Measurements from ENCODE around the gene D2HGDH.
"Not testable (repeated sequence)": the region's sequence is repeated elsewhere in the genome, so short reads cannot be mapped to it uniquely, and the experiment has no call there.

Gene D2HGDH

DNA sequence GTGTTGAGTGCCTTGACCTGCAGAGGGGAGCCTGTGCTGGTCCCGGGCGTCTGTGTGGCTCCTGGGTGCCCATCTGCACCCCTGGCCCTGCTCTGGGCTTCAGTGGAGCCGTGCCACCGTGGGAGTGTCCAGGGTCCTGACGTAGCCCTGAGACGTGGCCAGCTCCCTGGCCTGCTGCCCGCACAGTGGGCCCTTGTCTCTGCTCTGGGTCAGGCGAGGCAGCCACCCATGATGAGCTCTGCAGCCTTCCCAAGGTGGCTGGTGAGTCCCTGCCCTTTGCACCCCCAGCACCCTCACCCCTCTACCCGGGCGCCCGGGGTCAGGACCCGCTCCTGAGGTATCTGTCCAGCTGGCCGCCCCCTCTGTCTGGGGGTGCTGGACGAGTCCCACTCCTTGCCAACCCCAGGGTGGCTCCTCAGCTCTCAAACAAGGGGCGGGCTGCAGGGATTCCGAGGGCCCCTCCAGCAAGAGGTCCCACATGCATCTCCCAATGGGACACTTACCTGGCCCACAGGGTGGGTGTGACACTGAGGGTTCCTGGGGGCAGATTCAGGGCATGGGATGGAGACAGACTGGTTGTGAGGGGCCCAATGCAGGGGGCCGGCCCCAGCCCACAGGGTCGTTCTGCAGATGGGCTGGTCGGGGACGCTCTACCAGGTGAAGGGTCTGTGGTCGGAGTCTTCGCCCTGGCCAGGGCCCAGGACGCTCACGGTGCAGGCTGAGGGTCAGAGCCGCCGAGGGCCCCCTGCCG, 76.9 kb downstream of the D2HGDH start:
- no peak for DNase-seq

GRCh38 chr2:241811952-241812729, 77.7 kb downstream of the D2HGDH start:
- DNase-seq: no peak

DNA sequence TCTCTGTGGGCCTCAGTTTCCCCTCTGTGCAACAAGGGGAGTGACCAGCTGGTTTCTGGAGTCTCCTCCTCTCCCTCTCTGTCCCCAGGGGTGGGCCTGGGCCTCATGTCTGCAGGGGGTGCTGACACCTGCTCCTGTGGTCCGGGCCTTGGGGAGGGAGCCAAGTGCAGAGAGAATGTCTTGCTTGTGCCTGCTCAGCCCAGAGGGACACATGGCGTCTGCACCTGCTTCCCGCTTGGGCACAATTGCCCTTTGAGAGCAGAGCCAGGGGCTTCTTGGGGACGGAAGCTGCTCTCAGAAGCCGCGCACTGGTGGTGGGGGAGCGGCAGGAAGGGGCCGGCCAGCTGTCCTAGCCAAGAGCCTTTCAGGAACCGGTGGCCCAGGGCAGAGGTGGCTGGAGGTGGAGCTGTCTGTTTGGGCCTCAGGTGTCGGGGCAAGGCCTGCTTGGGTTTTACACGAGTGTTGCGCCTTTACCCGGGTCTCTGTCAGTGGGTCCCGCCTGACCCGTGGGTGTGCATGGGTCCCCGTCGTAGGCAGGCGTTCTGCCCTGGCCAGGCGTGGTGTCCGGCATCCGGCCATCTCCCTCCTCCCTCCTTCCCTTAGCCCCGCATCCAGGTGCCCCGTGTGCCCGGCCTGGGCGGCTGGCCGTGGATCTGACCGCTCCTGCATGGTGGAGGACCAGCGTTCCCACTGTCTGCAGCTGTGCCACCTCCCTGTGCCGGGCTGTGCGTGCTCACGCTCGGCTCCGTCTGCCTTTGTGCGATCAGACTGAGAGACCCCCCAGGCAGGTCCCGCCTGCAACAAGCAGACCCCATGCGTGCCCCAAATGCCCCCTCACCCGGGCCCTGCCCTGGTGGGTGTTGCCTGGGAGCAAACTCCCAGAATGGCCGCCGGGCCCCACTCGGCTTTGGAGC, 78.6 kb downstream of the D2HGDH start:
- DNase-seq: no peak

- DNase-seq: no peak
Measured at GRCh38 chr2:241813644-241814392, 79.4 kb downstream of the D2HGDH start.

DNA sequence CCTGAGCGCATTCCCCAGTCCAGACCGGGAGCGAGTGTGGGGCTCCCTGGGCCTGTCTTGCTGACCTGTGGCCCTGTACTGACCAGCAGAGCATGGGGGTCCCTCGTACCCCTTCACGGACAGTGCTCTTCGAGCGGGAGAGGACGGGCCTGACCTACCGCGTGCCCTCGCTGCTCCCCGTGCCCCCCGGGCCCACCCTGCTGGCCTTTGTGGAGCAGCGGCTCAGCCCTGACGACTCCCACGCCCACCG, 79.9 kb downstream of the D2HGDH start:
- no peak for DNase-seq

GRCh38 chr2:241814643-241815476, 80.4 kb downstream of the D2HGDH start:
- DNase-seq: no peak

GRCh38 chr2:241815477-241816430, 81.3 kb downstream of the D2HGDH start:
- DNase-seq: no peak

- DNase-seq: no peak
Measured at GRCh38 chr2:241816431-241817121, 82.1 kb downstream of the D2HGDH start.

DNA sequence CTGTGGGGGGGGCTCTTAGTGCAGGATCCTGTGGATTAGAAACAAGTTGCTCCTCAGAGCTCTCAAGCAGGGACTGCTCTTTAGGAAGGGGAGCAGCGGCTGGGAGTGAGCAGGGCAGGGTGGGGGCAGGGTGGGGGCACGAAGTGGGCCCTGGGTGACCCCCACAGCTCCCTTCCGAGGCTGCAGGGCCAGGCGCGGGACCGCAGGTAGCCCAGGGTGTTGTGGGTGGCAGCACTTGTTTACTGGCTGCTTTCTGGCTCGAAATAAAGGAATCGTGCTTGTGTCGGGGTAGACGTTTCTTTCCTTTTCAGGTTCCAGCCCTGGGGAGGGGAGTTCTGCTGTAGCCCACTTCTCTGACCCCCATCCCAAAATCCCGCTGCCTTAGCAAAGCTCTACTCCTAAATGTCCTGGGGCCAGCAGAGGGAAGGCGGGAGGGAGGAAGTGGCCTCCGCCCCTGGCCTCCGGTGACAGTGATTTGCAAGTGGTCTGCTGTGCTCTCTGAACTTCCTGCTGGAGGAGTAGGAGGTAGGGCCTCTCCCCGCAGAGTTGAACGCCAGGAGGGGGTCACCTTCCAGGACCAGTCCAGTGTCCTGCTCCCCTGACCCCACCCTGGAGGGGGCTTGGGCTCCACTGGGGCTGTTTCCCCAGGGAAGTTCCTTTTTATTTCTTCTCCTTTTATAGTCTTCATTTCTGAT, 82.8 kb downstream of the D2HGDH start:
- no peak for DNase-seq

DNA sequence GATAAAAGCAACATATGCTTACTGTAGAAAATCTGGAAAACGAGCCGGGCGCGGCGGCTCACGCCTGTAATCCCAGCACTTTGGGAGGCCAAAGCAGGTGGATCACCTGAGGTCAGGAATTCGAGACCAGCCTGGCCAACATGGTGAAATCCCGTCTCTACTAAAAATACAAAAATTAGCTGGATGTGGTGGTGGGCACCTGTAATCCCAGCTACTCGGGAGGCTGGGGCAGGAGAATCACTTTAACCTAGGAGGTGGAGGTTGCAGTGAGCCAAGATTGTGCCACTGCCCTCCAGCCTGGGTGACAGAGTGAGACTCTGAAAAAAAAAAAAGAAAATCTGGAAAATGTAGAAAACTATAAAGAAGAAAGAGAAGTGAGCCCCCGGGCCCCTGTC, 83.4 kb downstream of the D2HGDH start:
- DNase-seq: not testable (repeated sequence)

Data from GOT3 (cell line).